Activated naive CD8-positive, alpha-beta T cell treated with anti-CD3 and anti-CD28 coated beads, Interleukin-2, amount 10 ng/mL, durations not matched to agents 7 days and 5 days (primary cell): ENCODE results near the gene NT5C. TPM values are rescaled to one million over a fixed set of nuclear protein-coding genes. Genes with fewer than 3 reads are reported as not detected.
"Not testable (repeated sequence)": the region's sequence is repeated elsewhere in the genome, so short reads cannot be mapped to it uniquely, and the experiment has no call there.

Experiments
- ATAC-seq: fragments of 150-1000 bp; cut with Tn5 transposase; one replicate; pipeline ENCODE4 v1.10.0; 2021; ENCODE audit warnings: low read depth, moderate library complexity
- POLR2A ChIA-PET: fragments of 350-600 bp; sonication (Branson Sonifier 250); formaldehyde crosslinking; loops from one replicate; lab custom pipeline; 2021; ENCODE audit warnings: antibody characterized with exemption; lab: Charles Lee
- DNase-seq: peaks from one replicate; pipeline ENCODE4 v3.0.0; 2021
- H3K27ac Mint-ChIP-seq: one replicate; pipeline ENCODE4 v1.8.0; 2022; ENCODE audit warnings: mild to moderate bottlenecking, mixed read lengths
- H3K27me3 Mint-ChIP-seq: one replicate; pipeline ENCODE4 v1.8.0; 2022; ENCODE audit warnings: mild to moderate bottlenecking, moderate library complexity, mixed read lengths
- H3K36me3 Mint-ChIP-seq: one replicate; pipeline ENCODE4 v1.8.0; 2021; ENCODE audit warnings: mild to moderate bottlenecking, mixed read lengths
- H3K4me1 Mint-ChIP-seq: one replicate; pipeline ENCODE4 v1.8.0; 2021; ENCODE audit warnings: mixed read lengths
- H3K4me3 Mint-ChIP-seq: one replicate; pipeline ENCODE4 v1.8.0; 2022; ENCODE audit warnings: mild to moderate bottlenecking, moderate library complexity, mixed read lengths
- H3K9me3 Mint-ChIP-seq: one replicate; pipeline ENCODE4 v1.8.0; 2021; ENCODE audit warnings: mixed read lengths
- total RNA-seq, 2 experiments: library from RNA; stranded (reverse); gene quantifications; one replicate each; pipeline ENCODE4 v1.2.3, GENCODE V29; 2021

NT5C gene
- 10 to 100 TPM; 69.9 to 70.8 TPM for total RNA-seq

GRCh38 chr17:75131278-75132017, at the start of gene NT5C:
NT5C (minus strand) TSS chr17:75131742; CDS start chr17:75131707, 35 bp downstream.
- H3K27me3 Mint-ChIP-seq: no peaks in the 10 kb centered on the region
- DNase-seq (peak; percentile 86), ATAC-seq (peak; percentile 80)
- peaks cover 9% of the 10 kb centered on the region for H3K36me3 Mint-ChIP-seq
- H3K9me3 Mint-ChIP-seq: no peaks in the 10 kb centered on the region
- H3K4me1 Mint-ChIP-seq: peaks cover 10% of the 10 kb centered on the region
- H3K4me3 Mint-ChIP-seq: peak within 1 kb of the TSS; percentile 89
- POLR2A ChIA-PET: interaction anchor here (0.6 to 3.9 kb wide), 14 partner anchors 10 to 329 kb away, joined by 3 to 45 read pairs (median 4); partner anchors contain the start of genes ARMC7, GGA3, GRB2 and JPT1
- peak within 1 kb of the TSS; percentile 85 for H3K27ac Mint-ChIP-seq

- H3K4me3 Mint-ChIP-seq: peak overlapping the region; percentile 92
- H3K27me3 Mint-ChIP-seq: no peaks in the 10 kb centered on the region
- H3K4me1 Mint-ChIP-seq: peaks cover 30% of the 10 kb centered on the region
- DNase-seq (no peak), ATAC-seq (no peak)
- peaks cover 28% of the 10 kb centered on the region for H3K36me3 Mint-ChIP-seq
- no peaks in the 10 kb centered on the region for H3K9me3 Mint-ChIP-seq
- POLR2A ChIA-PET: interaction anchor here (0.7 to 1.5 kb wide), 4 partner anchors 8 to 168 kb away, joined by 4 to 5 read pairs (median 4); partner anchors contain the start of genes JPT1 and MRPL58
- H3K27ac Mint-ChIP-seq: peak overlapping the region; percentile 82
These were observed 49.6 kb upstream of the NT5C start for GRCh38 chr17:75181110-75181509.

- H3K27ac Mint-ChIP-seq: no peak overlapping the region
- H3K4me3 Mint-ChIP-seq: no peak overlapping the region
- no peaks in the 10 kb centered on the region for H3K27me3 Mint-ChIP-seq
- DNase-seq (no peak), ATAC-seq (no peak)
- POLR2A ChIA-PET: interaction anchor here (1.1 kb wide), 1 partner anchor 24 kb away, joined by 3 read pairs; the partner anchor contains the start of gene JPT1
- H3K36me3 Mint-ChIP-seq: peaks cover 27% of the 10 kb centered on the region
- no peaks in the 10 kb centered on the region for H3K9me3 Mint-ChIP-seq
- peaks cover 21% of the 10 kb centered on the region for H3K4me1 Mint-ChIP-seq
These were observed 46.9 kb upstream of the NT5C start for GRCh38 chr17:75178453-75178852.

GRCh38 chr17:75176625-75177024, 45.1 kb upstream of the NT5C start:
- no peaks in the 10 kb centered on the region for H3K27me3 Mint-ChIP-seq
- H3K4me1 Mint-ChIP-seq: peaks cover 28% of the 10 kb centered on the region
- POLR2A ChIA-PET: no interaction called here
- H3K4me3 Mint-ChIP-seq: no peak overlapping the region
- no peak for DNase-seq
- H3K27ac Mint-ChIP-seq: no peak overlapping the region
- ATAC-seq: no peak
- peaks cover 30% of the 10 kb centered on the region for H3K36me3 Mint-ChIP-seq
- no peaks in the 10 kb centered on the region for H3K9me3 Mint-ChIP-seq

- DNase-seq: no peak
- no peak overlapping the region for H3K4me3 Mint-ChIP-seq
- H3K4me1 Mint-ChIP-seq: peaks cover 23% of the 10 kb centered on the region
- H3K27ac Mint-ChIP-seq: no peak overlapping the region
- no peak for ATAC-seq
- H3K27me3 Mint-ChIP-seq: no peaks in the 10 kb centered on the region
- H3K9me3 Mint-ChIP-seq: no peaks in the 10 kb centered on the region
- H3K36me3 Mint-ChIP-seq: peaks cover 22% of the 10 kb centered on the region
- POLR2A ChIA-PET: interaction anchor here (0.6 to 0.8 kb wide), 2 partner anchors 8 to 19 kb away, joined by 3 to 6 read pairs; partner anchors contain the start of gene SUMO2
These were observed 43.5 kb upstream of the NT5C start for GRCh38 chr17:75174996-75175395.

- H3K36me3 Mint-ChIP-seq: peaks cover 16% of the 10 kb centered on the region
These were observed 42.0 kb upstream of the NT5C start for GRCh38 chr17:75173526-75173925.

GRCh38 chr17:75168998-75169397, 37.5 kb upstream of the NT5C start:
- H3K27me3 Mint-ChIP-seq: no peaks in the 10 kb centered on the region
- POLR2A ChIA-PET: no interaction called here
- no peak for DNase-seq
- ATAC-seq: no peak
- peaks cover 16% of the 10 kb centered on the region for H3K36me3 Mint-ChIP-seq
- H3K4me1 Mint-ChIP-seq: peaks cover 15% of the 10 kb centered on the region
- no peaks in the 10 kb centered on the region for H3K9me3 Mint-ChIP-seq
- H3K4me3 Mint-ChIP-seq: no peak overlapping the region
- no peak overlapping the region for H3K27ac Mint-ChIP-seq

More at GRCh38 chr17:75173526-75173925, 42.0 kb upstream of the NT5C start:
- DNase-seq (no peak), ATAC-seq (no peak)
- H3K27me3 Mint-ChIP-seq: no peaks in the 10 kb centered on the region
- H3K9me3 Mint-ChIP-seq: no peaks in the 10 kb centered on the region
- POLR2A ChIA-PET: interaction anchor here (3.2 kb wide), 1 partner anchor 59 kb away, joined by 24 read pairs; no protein-coding TSS in a partner anchor
- H3K4me1 Mint-ChIP-seq: peaks cover 19% of the 10 kb centered on the region
- H3K4me3 Mint-ChIP-seq: no peak overlapping the region
- peak overlapping the region; percentile 48 for H3K27ac Mint-ChIP-seq

- H3K4me3 Mint-ChIP-seq, H3K27ac Mint-ChIP-seq, ATAC-seq, H3K36me3 Mint-ChIP-seq, H3K9me3 Mint-ChIP-seq, H3K4me1 Mint-ChIP-seq, DNase-seq, H3K27me3 Mint-ChIP-seq, POLR2A ChIA-PET: not testable (repeated sequence)
These were observed 33.1 kb upstream of the NT5C start for GRCh38 chr17:75164606-75165005.

GRCh38 chr17:75163074-75163473, 31.5 kb upstream of the NT5C start:
- no peak for ATAC-seq
- H3K27me3 Mint-ChIP-seq: no peaks in the 10 kb centered on the region
- DNase-seq: peak; percentile 14
- no peak overlapping the region for H3K27ac Mint-ChIP-seq
- POLR2A ChIA-PET: interaction anchor here (0.7 to 0.9 kb wide), 2 partner anchors 9 to 19 kb away, joined by 3 to 4 read pairs; partner anchors contain the start of gene JPT1
- peaks cover 11% of the 10 kb centered on the region for H3K36me3 Mint-ChIP-seq
- H3K4me1 Mint-ChIP-seq: peaks cover 3% of the 10 kb centered on the region
- no peak overlapping the region for H3K4me3 Mint-ChIP-seq
- H3K9me3 Mint-ChIP-seq: no peaks in the 10 kb centered on the region

- no peak overlapping the region for H3K4me3 Mint-ChIP-seq
- DNase-seq (no peak), ATAC-seq (no peak)
- peaks cover 12% of the 10 kb centered on the region for H3K36me3 Mint-ChIP-seq
- no peaks in the 10 kb centered on the region for H3K9me3 Mint-ChIP-seq
- POLR2A ChIA-PET: no interaction called here
- no peaks in the 10 kb centered on the region for H3K27me3 Mint-ChIP-seq
- no peak overlapping the region for H3K27ac Mint-ChIP-seq
- peaks cover 8% of the 10 kb centered on the region for H3K4me1 Mint-ChIP-seq
These were observed 28.7 kb upstream of the NT5C start for GRCh38 chr17:75160211-75160610.

- ATAC-seq (no peak), DNase-seq (peak; percentile 5)
- POLR2A ChIA-PET: no interaction called here
- peaks cover 12% of the 10 kb centered on the region for H3K36me3 Mint-ChIP-seq
- peaks cover 14% of the 10 kb centered on the region for H3K4me1 Mint-ChIP-seq
- no peak overlapping the region for H3K4me3 Mint-ChIP-seq
- no peak overlapping the region for H3K27ac Mint-ChIP-seq
- no peaks in the 10 kb centered on the region for H3K27me3 Mint-ChIP-seq
- no peaks in the 10 kb centered on the region for H3K9me3 Mint-ChIP-seq
These were observed 27.9 kb upstream of the NT5C start for GRCh38 chr17:75159196-75160031.

GRCh38 chr17:75158480-75158879, 26.9 kb upstream of the NT5C start:
- not testable (repeated sequence) for ATAC-seq, H3K9me3 Mint-ChIP-seq, H3K27me3 Mint-ChIP-seq, H3K4me3 Mint-ChIP-seq, DNase-seq, H3K27ac Mint-ChIP-seq
- POLR2A ChIA-PET: interaction anchor here (0.7 kb wide), 1 partner anchor 42 kb away, joined by 9 read pairs; no protein-coding TSS in a partner anchor
- Mint-ChIP-seq H3K4me1 (peaks cover 14% of the 10 kb centered on the region), H3K36me3 (peaks cover 12% of the 10 kb centered on the region)

- peak overlapping the region; percentile 88 for H3K4me3 Mint-ChIP-seq
- no peaks in the 10 kb centered on the region for H3K9me3 Mint-ChIP-seq
- POLR2A ChIA-PET: interaction anchor here (0.6 to 3.1 kb wide), 27 partner anchors 7 to 1706 kb away, joined by 3 to 20 read pairs (median 4); partner anchors contain the start of genes ARMC7, MIF4GD, NT5C and SLC25A19
- peak overlapping the region; percentile 88 for H3K27ac Mint-ChIP-seq
- H3K27me3 Mint-ChIP-seq: no peaks in the 10 kb centered on the region
- H3K36me3 Mint-ChIP-seq: peaks cover 17% of the 10 kb centered on the region
- peaks cover 31% of the 10 kb centered on the region for H3K4me1 Mint-ChIP-seq
- no peak for DNase-seq
- no peak for ATAC-seq
These were observed 23.7 kb upstream of the NT5C start for GRCh38 chr17:75155191-75155601.
